GM18505 (cell line): ENCODE results near the gene ADRA2B.

Experiments
- ATAC-seq: cut with Tn5 transposase; IDR thresholded peaks from one replicate; pipeline ENCODE4 v1.9.1; 2021; ENCODE audit not compliant: unreplicated experiment
- POLR2A ChIP-seq: IDR thresholded peaks from 4 replicates; pipeline ENCODE4 v1.6.1; 2011; ENCODE audit warnings: borderline replicate concordance; ENCODE audit not compliant: insufficient read depth, insufficient read length; ENCODE audit errors: extremely low read depth

ADRA2B gene

DNA sequence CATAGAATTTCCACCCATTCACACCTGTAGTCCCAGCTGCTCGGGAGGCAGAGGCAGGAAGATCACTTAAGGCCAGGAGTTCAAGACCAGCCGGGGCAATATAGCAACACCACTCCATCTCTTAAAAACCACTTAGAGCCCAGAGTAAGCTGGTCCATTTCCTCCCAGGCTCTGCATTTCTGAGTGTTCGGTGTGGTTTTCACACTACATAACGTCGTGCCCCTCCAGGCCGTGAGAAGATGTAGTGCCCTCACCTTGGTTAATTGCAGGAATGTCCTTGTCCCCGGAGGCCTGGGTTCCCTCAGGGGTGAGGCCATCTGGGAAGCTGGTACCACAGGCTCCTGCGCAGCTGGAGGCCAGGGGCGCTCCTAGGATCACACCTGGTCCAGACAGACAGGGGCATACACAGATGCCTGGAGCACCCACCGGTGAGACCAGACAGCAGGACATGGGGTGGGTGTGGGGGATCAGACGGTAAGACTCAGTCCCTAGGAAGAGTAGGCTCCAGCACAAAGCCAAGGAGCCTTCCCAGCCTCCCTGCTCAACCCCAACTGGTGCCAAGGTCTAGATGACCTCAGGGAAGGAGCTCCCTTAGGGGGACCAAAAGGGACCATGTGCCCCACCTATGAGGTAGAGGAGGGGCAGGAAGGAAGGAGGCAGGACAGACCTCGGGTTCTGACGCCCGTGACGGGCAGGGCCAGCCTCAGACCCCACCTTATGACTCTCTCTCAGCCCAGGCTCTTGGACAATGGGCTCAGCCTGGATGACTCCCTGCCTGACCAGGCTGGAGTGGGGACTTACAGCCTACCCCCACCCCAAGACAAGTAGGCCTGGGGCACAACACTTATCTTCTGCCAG lies 21.2 kb upstream of the ADRA2B start:
- ATAC-seq = no peak
- TF ChIP-seq POLR2A = peak; percentile 24

DNA sequence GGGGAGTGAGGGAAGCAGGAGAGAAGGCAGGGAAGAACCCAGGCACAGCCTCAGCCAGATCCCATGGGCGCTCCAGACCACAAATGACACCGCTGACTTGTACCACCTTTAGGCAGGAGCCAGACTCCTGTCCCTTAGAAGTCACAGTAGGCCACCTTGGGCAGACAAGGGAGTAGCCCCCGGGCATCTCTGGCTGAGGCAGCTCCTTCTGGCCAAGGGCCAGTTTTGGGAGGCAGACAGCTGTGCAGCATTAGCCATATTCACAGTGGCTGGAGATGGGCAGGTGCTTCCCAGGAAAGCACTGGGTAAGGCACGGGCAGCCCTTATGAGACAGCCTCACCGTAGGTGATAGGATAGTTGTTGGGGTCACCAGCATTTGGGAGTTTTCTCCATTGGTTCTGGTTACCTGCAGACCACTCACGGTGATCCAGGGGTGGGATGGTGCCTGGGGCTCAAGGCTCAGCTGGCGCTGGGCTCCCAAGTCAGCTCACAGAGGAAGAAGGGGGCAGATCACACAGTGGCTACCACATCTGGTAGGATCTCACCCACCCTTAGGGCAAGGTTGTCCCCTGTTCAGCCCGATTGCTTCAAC lies 19.9 kb upstream of the ADRA2B start:
- no peak for TF ChIP-seq POLR2A

DNA sequence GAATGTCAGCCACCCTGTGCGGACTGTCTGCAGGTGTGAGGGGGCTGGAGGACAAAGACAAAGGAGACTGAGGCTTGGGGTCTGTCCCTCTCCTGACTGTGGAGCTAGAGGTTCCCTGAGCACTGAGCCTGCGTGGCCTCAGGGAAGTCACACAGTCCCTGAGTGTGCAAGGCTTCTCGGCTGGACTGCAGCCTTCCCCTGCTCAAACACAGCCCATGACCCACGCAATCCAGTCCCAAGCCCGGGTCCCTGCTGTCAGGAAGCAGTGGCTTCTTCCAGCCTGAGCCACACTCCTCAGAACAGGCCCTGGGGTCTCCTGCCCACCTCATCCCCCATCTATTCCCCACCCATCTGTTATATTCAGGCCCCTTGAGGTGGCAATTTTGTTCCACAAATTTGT lies 19.2 kb upstream of the ADRA2B start:
- ATAC-seq = no peak
- no peak for TF ChIP-seq POLR2A

More for the DNA sequence above, 19.9 kb upstream of the ADRA2B start:
- ATAC-seq = no peak

DNA sequence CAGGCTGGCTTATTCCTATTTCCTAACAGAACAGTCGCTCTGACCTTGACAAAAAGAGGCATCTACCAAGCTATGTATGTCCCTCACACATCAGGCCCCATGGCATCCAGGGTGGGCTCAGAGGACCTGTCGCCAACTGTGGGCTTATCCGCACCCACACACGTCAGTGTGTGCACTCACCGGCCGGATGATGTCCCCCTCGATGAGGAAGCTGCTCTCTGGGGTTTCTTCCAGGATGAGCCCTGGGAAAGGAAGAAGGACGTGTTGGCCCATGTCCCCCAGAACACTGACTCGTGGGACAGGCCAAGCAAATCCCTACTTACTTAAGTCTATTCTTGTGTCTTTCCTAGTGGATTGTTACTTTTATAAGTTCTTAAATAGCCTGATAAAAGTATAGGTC lies 18.8 kb upstream of the ADRA2B start:
- no peak for TF ChIP-seq POLR2A
- no peak for ATAC-seq

DNA sequence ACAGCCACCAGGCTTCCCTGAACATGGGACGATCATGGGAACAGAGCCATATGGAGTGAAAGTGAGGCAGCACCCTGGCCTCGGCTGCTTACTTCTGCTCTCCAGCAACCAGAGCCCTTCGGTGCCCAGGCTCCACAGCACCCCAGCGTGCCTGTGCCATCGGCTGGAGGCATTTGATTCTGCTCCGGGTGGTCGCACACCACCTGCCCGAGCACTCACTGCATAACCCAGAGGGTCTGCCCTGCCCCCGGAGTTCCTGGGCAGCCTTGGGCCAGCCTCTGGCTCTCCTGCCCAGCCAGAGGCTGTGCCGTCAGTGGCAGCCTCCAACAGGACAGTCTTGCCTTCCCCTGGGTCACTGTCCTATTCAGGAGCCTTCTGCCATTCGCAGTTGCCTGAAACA lies 18.1 kb upstream of the ADRA2B start:
- no peak for ATAC-seq
- TF ChIP-seq POLR2A = no peak

DNA sequence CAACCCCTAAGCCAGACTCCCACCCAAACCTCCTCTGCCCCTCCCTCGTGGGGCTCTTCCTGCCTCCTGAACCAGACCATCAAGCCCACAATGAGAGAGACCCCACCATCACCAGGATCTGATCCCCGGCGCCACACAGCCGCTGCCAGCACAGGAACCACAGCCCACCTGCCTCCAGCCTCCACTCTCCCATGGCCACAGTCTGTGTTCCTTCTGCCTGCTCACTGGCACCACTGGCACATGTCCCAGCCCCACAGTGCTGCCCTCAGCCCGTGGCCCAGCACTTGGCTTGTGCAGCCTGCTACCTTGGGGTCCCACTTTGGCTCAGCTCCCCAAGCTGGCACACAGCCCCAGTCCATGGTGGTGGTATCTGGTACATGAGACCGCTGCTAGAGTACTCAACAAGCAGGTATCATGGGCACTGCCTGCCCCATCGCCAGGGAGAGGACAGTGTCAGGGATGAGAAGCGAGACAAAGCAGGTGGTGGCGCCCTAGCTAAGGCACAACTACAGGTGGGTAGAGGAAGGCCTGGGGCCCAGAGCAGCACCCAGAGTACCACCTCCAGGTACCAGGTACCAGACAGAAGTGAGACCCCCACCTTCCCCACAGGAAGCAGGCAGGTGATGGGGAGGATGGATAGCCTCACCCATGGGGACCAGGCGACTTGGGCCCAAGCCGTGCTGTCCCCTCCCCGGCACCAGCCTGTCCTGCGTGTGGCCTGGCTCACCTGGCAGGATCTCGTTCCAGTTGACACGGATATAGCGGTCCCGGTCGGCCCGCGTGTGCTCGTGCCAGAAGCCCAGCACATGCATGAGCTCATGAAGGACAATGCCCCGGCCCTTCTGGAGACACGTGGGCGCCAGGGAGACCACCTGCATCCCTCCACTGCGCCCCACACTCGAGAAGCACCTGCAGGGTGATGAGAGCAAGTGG lies 15.7 kb upstream of the ADRA2B start:
- no peak for ATAC-seq
- no peak for TF ChIP-seq POLR2A

DNA sequence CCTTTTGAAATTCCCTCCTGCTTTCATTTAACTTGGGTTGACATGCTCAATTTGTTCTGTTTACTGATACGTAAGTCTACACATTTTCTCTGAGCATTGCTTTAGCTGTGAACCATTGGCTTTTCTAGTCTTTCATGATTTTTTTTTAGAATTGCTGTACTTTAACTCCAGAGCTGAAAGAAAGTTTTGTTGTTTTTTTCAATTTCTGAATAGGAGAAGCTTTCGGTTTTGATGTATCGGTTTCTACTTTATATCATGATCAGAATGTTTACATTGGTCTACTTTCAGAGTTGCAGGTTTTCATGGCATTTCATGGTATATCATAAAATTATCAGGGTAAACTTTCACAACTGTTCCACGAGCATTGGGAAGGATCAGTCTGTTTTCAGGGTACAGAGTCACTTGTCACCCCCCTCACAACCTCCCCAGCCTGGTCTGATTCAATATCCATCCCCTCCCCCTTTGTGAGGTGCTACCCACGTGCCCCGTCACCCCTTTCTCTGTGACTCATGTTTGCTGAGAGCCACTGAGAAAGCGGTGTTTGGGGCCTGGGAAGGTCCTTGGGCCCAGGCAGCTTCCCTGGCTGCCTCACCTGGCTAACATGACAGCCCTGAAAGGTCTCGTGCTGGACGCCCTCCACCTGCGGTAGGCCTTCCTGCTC lies 14.9 kb upstream of the ADRA2B start:
- TF ChIP-seq POLR2A = no peak
- no peak for ATAC-seq

DNA sequence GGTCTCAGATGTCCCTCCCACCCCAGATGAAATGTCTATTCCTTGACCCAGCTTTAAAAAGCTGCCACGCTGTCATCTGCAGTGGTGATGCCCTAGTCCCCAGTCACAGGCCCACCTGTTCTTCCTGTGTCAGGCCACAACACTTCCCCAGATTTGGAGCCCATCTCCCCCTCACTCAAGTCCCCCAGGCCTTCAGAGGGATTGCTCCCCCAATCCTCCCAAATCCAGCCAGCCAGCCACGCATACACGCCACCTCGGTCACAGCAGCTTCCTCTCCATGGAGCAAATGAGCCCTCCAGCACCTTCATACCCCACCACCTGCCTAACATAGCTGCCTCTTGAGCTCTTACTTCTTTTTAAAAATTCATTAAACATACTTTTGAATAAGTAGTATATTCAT lies 14.1 kb upstream of the ADRA2B start:
- no peak for ATAC-seq
- no peak for TF ChIP-seq POLR2A

DNA sequence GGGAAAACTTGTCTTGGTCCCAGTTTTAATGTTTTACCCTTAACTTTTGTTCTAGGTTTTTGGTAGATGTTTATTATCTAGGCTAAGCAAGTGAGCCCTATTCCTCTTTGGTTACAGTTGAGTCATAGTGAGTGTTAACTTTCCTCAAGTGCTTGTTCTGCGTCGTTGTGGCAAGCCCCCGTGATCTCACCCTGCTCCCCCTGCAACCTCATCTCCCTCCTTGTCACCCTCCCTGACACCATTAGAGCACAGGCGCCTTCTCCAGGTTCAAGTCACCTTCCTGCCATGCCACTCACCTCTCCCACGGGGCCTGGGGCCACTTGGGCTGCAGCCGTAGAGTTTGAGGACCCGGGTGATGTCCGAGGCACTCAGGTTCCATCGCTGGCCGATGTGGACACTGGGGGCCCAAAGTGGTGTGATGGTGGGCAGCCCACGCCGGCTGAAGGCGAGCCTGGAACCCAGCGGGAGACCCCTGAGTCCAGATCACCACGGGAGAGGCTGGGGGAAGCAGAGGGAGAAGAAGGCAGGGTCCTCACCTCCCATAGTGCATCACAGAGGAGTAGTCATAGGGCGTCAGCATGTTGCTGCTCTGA lies 13.3 kb upstream of the ADRA2B start:
- no peak for TF ChIP-seq POLR2A
- no peak for ATAC-seq

DNA sequence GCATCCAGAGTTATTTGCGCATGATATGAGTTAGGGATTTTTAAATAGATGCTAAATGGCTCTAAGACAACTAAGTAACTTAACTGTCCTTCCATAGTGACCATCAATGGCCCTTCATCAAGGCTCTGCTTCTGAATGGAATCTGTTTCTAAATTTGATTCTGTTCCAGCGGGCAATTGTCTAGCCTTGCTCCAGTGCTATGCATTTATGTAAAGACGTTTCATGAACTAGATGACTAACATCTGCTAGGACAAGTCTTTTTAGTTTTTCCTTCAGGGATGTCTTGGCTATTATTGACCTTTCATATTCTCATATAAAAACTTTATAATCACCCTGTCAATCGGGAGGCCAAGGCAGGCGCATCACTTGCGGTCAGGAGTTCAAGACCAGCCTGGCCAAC lies 12.1 kb upstream of the ADRA2B start:
- no peak for ATAC-seq
- no peak for TF ChIP-seq POLR2A

DNA sequence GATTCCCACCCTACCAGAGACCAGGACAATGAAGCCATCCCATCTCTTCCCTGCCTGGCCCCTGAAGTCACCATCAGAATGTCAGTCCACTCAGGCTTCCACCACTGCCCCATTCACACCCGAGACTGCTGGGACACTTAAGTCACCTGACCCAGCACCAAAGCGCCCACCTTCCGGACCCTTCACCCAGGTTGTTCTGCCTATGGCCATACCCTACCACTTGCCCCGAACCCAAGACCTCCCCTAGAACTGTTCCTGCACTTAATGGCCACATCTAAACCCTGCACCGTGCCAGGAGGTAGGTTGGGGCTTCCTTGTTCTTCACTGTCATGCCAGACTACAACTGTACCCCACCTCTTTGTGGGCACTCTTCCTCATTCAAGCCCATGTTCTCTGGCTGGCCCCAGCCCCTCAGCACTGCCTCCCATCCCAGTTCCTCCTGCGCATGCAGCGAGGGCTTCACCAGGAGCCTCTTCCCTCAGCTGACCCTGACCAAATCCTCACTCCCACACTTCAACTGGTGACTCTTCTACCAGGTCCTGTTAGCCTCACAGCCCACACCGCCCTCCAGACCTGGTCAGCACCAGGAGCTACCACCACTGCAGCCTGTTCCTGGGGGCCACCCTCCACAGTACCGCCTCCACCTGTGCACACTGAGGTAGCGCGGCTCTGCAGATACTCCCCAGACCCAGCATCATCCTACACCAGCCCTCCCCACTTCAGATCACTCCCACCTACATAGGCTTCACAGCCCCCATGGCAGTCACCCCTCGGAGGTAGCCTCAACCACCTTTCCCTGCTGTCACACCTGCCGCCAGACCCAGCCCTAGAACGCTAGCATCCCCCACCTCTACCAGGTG lies 8.3 kb upstream of the ADRA2B start:
- ATAC-seq = no peak
- no peak for TF ChIP-seq POLR2A

DNA sequence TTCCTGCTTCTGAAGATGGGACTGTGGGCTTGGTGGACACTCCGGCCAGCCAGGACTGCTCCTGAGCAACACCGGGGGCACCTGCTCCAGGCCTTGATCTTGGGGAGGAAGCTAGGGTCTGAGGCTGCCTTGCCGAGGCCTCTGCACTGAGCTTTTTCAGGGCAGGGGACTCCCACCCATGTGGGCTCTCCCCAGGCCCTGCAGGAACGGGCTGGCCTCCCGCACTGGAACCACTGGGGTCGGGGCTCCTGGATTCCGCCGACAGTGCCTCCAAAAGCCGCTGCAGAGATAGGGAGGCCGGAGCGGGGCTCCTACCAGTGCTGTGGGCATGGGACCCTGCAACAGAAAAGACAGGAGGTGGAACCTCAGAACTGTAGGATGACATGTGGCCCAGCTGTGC lies 7.6 kb upstream of the ADRA2B start:
- no peak for ATAC-seq

More for the DNA sequence above, 7.6 kb upstream of the ADRA2B start:
- TF ChIP-seq POLR2A = no peak
